Endometrial microvascular endothelial cells (primary cell): Measurements from ENCODE around the gene STIM1. TPM values are rescaled to one million over a fixed set of nuclear protein-coding genes. Genes with fewer than 3 reads are reported as not detected.

Experiments
- in situ Hi-C: cut with HindIII; loops from 2 replicates; pipeline ENCODE4 v1.10.0; 2017; ENCODE audit warnings: low sequenced_read_pairs, low pct_unique_long_range_greater_than_20kb; ENCODE audit errors: inconsistent ontology term
- total RNA-seq: library from RNA; depleted of rRNA; stranded (reverse); fragments of >200 nt; gene quantifications from one replicate; pipeline ENCODE4 v1.2.3, GENCODE V29; 2015; ENCODE audit errors: inconsistent ontology term

Gene STIM1
- total RNA-seq, 1 donor from 2014 or later, result 13.9 TPM

GRCh38 chr11:3929649-3930048 is 74.2 kb downstream of the STIM1 start:
- in situ Hi-C loops, result no loop called here

DNA sequence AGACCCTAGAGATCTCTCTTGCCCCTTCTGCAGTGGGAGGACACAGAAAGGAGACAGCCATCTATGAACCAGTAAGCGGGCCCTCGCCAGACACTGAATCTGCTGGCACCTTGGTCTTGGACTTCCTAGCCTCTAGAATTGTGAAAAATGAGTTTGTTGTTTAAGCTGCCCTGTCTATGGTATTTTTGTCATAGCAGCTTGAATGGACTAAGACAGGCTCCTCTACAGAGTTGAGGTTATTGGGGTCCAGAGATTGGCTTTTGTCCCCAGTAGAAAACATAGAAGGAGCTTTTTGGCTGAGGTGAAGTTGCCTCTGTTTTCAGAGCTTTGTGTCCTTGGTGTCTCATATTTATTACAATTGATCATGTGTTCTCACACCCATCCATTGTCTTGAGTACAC is 77.2 kb downstream of the STIM1 start:
- in situ Hi-C loops, result no loop called here

GRCh38 chr11:3933165-3933628 is 77.7 kb downstream of the STIM1 start:
- in situ Hi-C loops, result no loop called here

- in situ Hi-C loops, result no loop called here
Observed at GRCh38 chr11:3934658-3935057, 79.2 kb downstream of the STIM1 start.

GRCh38 chr11:3936517-3936916 is 81.1 kb downstream of the STIM1 start:
- in situ Hi-C loops, result no loop called here

- in situ Hi-C loops, result no loop called here
Observed at GRCh38 chr11:3939211-3939610, 83.7 kb downstream of the STIM1 start.

DNA sequence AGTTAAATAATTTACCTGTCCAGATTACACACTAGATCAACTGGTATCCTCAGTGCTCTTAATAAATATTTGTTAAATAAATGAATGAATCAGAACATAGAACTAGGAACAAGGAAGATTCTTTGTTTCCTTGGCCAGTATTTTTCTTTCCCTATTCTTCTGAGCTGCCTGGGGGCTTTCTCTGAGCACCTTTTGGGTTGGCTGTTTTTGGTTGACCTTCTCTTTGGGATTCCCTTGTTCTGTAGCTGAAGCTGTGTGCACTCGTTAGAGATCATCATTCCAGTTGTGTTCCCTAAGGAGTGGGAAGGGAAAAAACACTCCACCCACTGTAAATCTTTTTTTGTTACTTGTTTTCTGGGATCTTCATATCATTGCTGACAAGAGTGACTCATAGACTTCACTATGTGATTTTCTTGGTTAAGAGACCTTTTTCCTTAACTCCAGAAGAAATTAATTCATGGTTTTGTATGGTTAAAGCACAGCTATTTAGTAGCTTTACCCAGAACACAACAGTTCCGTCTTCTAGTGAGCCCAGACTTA is 84.3 kb downstream of the STIM1 start:
- in situ Hi-C loops, result no loop called here

DNA sequence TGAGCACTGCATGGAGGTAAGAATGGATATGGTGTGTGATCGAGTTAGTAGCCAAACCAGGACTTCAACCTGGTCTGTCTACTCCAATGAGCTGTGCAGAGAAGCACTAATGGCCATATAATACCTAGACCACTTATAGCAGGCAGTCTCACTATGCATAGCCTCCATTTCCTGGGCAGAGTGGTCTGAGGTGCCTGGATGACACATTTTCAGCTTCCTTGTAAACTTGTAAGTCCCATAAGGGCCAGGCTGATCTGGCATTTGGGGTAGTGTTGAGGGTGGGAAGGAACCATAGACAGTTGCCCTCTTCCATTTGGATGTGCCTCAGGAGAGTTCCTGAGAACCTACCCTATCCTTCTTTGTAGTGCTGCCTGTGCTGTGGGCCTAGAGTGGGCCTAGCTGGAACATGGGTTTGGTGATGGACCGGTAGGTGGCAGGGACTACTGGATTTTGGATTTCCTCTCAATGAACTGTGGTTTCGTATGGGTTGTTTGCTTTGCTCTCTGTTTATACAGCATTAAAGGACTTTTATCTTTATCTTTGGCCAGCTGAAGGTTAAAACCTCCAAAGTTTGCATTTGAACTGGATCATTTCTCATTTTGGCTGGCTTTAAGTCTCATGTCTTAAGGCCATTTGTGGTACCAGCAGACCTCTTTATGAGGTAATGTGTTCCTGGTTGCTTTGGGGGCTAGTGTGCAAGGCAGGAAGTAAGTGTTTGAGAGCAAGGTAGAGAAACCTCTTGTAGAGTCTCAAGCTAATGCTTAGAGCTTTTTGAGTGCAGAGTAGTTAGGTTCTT is 86.9 kb downstream of the STIM1 start:
- in situ Hi-C loops, result no loop called here

GRCh38 chr11:3942956-3943497 is 87.6 kb downstream of the STIM1 start:
- in situ Hi-C loops, result no loop called here

DNA sequence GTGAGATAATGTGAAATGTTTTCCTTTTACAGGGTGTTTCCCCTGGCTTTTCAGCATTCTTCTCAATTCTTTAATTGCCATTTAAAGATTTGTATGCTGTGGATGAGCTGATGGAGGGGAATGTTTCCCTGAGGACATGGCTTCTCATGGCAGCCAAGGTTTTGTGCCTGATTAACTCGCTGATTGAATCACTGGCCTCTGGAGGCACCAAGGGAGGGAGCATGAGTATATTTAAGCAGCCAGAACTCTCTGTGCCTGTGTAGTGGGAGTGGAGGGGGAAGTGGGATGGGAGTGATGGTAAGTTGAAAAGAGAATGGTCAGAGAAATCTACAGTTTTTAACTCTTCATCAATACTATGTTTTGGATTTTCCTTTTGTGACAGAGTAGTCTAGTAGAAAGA is 88.7 kb downstream of the STIM1 start:
- in situ Hi-C loops, result no loop called here

DNA sequence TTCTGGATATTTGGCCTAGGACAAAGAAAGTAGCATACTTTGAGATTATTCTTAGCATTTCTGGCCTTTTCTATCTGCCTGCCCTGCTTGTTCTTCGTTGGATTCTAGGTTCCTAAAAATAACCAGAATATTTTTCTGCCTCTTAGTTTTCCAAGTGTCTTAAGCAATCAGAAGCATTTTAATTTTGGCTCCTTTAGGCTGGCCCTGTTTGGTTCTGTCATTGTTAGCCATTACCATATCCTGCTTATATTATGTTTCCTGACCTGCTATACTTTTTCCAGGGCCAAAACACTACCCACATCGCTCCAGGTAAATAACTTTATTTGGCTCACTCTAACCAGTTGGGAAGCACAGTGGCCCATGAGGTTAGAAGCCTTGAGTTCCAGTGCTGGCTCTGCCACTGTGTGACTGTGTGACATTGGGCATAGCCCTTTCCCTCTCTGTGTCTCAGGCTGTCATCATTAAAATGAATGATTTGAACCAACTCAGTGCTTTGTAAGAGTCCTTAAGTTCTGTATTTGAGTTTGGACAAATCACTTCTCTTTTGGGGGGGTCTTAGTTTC is 91.1 kb downstream of the STIM1 start:
- in situ Hi-C loops, result no loop called here

DNA sequence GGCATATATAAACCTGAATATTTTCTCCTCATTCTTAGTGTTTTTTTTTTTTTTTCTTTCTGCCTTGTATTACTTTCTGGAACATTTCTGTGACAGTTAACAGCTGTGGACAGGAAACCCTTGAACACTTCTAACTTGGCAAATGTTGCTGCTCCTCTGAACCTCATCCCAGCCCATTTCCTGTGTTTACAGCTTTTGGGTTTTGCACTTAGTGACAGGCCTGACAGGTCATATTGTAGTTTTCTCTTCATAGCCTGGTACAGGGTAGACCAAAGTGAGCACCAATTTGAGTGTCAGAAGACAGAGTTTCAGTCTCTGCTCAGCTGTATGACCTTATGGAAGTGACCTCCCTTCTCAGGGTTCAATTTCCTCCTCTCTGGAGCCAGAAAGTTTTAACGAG is 91.6 kb downstream of the STIM1 start:
- in situ Hi-C loops, result no loop called here

GRCh38 chr11:3949125-3949524 is 93.7 kb downstream of the STIM1 start:
- in situ Hi-C loops, result no loop called here

DNA sequence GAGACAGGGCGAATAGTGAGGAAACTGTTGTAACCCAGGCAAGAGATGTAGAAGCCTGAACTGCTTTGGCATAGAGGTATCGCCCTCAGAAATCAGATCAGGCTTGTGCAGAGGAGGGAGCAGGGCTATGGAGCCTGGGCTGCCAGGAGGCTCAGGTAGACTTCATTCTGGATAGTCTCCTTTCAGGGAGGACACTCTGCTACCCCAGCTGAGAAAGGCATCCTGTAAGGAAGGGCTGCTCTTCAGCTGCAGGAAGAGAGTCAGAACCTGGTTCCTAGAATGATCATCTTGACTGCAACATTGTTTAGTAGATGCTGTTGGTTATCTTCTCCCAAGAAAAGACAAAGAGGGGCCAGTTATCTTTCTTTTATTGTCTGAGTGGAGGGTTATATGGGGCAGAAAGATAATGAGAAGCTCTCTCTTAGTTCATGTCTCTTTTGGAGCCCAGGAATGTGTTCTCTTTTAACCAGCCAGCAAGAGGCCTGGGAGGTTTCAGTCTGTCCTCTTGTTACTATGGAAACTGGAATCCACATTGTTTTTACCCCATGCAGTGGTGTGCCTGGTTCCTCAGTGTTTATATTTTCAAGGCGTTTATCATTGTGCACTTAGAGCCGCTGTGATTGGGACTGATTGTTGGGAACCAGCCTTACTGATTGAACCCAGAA is 95.7 kb downstream of the STIM1 start:
- in situ Hi-C loops, result no loop called here

DNA sequence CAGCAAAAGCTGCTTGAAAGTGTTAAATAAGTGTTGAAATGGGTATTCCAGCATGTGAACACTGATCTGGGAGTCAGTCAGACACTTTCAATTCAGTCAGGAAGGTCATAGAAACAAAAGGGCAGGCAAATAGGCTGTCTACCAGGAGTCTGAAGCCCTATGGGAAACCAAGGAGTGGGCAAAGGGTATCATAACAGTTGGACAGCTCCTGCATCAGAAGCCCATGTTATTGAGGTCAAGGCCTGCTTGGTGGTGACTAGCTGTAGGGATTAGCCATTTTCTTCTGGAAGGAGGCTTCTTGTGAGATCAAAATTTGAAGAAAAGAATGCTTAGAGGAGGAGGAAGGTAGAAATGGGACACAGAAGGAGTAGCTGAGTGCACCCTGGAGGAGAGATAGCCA is 97.3 kb downstream of the STIM1 start:
- in situ Hi-C loops, result no loop called here

DNA sequence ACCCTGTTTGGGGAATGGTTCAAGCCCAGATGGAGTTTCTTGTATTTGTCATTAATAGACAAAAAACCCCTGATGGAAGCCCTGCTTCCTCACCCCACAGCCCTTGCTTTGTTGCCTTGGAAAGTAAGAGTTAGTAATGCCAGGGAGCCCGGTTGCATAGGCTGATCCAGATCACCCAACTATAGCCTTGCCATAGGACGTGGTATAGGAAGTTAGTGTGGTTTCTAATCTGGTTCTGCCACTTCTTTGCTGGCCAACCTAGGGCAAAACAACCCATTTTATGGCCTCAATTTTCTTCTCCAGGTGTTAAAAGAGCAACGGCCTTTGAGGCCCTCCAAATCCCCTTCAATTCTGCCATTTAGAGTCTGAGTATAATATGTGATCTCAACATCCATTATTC is 97.9 kb downstream of the STIM1 start:
- in situ Hi-C loops, result no loop called here

GRCh38 chr11:3954448-3955298 is 99.2 kb downstream of the STIM1 start:
- in situ Hi-C loops, result no loop called here

DNA sequence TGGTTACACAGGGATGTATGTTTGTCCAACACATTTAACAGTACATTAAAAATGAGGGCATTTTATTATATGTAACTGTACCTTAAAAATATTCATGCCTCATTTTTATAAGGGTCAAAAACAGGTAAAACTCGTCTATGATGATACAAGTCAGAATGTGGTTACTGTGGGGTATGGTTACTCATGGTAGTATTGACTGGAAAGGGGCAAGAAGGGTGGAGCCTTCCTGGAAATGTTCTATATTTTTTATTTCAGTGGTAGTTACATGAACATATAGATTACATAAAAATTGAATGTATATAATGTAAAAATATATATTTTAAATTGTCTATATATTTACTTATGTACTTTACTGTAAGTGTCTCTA is 99.8 kb downstream of the STIM1 start:
- in situ Hi-C loops, result no loop called here

- in situ Hi-C loops, result no loop called here
Observed at GRCh38 chr11:3956038-3956437, 100.6 kb downstream of the STIM1 start.
